Mammary epithelial cell (primary cell): Measurements from ENCODE around the gene TRIM33.

Source experiments
- EZH2 ChIP-seq: IDR thresholded peaks from 2 replicates; pipeline ENCODE4 v1.6.1; 2012; ENCODE audit warnings: low read length, inconsistent platforms, borderline replicate concordance
- TF ChIP-seq, protein P1 (sequence below), 2 donors: IDR thresholded peaks in 1 of 2; conservative IDR thresholded peaks in 1 of 2; 2 replicates each; pipeline ENCODE4 v1.5.1; 2011 to 2012; ENCODE audit warnings: inconsistent platforms in 2 of 2, low read length in 2 of 2, mild to moderate bottlenecking in 2 of 2, control low read depth in 1 of 2, low read depth in 1 of 2; ENCODE audit not compliant: insufficient read depth in 1 of 2; ENCODE audit errors: extremely low read depth in 1 of 2

DNA sequence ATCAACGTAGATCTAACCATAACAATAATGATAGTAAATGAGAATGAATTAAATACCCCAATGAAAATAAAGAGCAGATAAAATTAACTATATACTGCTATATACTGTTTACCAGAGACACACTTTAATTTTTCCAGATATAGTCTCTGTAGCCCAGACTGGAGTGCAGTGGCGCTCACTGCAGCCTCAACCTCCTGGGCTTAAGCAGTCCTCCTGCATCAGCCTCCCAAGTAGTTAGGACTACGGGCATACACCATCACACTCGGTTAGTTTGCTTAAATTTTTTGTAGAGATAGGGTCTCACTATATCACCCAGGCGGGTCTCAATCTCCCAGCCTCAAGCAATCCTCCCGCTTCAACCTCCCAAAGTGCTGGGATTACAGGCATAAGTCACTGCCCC, 37.2 kb downstream of the TRIM33 start:
- TF ChIP-seq, protein P1, sequence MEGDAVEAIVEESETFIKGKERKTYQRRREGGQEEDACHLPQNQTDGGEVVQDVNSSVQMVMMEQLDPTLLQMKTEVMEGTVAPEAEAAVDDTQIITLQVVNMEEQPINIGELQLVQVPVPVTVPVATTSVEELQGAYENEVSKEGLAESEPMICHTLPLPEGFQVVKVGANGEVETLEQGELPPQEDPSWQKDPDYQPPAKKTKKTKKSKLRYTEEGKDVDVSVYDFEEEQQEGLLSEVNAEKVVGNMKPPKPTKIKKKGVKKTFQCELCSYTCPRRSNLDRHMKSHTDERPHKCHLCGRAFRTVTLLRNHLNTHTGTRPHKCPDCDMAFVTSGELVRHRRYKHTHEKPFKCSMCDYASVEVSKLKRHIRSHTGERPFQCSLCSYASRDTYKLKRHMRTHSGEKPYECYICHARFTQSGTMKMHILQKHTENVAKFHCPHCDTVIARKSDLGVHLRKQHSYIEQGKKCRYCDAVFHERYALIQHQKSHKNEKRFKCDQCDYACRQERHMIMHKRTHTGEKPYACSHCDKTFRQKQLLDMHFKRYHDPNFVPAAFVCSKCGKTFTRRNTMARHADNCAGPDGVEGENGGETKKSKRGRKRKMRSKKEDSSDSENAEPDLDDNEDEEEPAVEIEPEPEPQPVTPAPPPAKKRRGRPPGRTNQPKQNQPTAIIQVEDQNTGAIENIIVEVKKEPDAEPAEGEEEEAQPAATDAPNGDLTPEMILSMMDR (conservative IDR thresholded peaks at IDR 0.05 in 1 of 2, IDR thresholded peaks at IDR 0.05 in 1 of 2; ENCODE audit: extremely low read depth in 1 of 2, insufficient read depth in 1 of 2, low read depth in 1 of 2, low read length in 2 of 2): no peak
- no peak for TF ChIP-seq EZH2
